Measurements from ENCODE around the gene SETD1B.

DNA sequence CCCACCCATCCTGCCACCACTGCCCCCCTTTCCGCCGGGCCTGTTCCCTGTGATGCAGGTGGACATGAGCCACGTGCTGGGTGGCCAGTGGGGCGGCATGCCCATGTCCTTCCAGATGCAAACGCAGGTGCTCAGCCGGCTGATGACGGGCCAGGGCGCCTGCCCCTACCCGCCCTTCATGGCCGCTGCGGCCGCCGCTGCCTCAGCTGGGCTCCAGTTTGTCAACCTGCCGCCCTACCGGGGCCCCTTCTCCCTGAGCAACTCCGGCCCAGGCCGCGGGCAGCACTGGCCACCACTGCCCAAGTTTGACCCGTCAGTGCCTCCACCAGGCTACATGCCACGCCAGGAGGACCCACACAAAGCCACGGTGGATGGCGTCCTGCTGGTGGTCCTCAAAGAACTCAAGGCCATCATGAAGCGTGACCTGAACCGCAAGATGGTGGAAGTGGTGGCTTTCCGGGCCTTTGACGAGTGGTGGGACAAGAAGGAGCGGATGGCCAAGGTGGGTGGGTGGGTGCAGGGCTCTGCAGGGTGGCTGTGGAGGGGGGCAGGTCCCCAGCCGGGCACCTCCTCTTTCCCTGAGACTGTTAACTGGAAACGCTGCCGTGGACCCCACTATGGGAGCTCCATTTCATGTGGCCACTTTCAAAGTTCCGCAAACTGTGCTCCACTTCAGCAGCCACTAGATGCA, 10.8 kb downstream of the SETD1B start:
- TF ChIP-seq, protein P1, sequence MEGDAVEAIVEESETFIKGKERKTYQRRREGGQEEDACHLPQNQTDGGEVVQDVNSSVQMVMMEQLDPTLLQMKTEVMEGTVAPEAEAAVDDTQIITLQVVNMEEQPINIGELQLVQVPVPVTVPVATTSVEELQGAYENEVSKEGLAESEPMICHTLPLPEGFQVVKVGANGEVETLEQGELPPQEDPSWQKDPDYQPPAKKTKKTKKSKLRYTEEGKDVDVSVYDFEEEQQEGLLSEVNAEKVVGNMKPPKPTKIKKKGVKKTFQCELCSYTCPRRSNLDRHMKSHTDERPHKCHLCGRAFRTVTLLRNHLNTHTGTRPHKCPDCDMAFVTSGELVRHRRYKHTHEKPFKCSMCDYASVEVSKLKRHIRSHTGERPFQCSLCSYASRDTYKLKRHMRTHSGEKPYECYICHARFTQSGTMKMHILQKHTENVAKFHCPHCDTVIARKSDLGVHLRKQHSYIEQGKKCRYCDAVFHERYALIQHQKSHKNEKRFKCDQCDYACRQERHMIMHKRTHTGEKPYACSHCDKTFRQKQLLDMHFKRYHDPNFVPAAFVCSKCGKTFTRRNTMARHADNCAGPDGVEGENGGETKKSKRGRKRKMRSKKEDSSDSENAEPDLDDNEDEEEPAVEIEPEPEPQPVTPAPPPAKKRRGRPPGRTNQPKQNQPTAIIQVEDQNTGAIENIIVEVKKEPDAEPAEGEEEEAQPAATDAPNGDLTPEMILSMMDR (conservative IDR thresholded peaks at IDR 0.05; ENCODE audit: low read depth, low read length), result no peak
- TF ChIP-seq EZH2 (IDR thresholded peaks at IDR 0.05; ENCODE audit: borderline replicate concordance, low read depth, low read length, poor library complexity, severe bottlenecking), result no peak

Data from A673 (cell line).